ENCODE measurements around the gene CDH20. TPM values are rescaled to one million over a fixed set of nuclear protein-coding genes. Genes with fewer than 3 reads are reported as not detected.

The CDH20 gene
- total RNA-seq, 1 donor from 2014 or later: 0.63 TPM

DNA sequence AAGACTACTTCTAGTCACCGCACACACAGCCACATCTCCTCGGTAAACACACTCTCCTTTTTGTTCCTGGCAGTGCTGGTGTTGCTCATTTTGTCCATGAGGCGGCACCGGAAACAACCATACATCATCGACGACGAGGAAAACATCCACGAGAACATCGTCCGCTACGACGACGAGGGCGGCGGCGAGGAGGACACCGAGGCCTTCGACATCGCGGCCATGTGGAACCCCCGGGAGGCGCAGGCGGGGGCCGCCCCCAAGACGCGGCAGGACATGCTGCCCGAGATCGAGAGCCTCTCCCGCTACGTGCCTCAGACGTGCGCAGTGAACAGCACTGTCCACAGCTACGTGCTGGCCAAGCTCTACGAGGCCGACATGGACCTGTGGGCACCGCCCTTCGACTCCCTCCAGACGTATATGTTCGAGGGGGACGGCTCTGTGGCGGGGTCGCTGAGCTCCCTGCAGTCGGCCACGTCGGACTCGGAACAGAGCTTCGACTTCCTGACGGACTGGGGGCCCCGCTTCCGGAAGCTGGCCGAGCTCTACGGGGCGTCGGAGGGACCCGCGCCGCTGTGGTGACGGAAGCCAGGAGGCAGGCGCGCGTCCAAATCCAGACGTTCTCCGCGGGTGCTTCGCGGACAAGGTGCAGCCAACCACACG lies 221.0 kb downstream of the CDH20 start:
- no peak overlapping the region for H3K27ac Mint-ChIP-seq (ENCODE audit: unreplicated experiment)
- TF ChIP-seq, protein P1, sequence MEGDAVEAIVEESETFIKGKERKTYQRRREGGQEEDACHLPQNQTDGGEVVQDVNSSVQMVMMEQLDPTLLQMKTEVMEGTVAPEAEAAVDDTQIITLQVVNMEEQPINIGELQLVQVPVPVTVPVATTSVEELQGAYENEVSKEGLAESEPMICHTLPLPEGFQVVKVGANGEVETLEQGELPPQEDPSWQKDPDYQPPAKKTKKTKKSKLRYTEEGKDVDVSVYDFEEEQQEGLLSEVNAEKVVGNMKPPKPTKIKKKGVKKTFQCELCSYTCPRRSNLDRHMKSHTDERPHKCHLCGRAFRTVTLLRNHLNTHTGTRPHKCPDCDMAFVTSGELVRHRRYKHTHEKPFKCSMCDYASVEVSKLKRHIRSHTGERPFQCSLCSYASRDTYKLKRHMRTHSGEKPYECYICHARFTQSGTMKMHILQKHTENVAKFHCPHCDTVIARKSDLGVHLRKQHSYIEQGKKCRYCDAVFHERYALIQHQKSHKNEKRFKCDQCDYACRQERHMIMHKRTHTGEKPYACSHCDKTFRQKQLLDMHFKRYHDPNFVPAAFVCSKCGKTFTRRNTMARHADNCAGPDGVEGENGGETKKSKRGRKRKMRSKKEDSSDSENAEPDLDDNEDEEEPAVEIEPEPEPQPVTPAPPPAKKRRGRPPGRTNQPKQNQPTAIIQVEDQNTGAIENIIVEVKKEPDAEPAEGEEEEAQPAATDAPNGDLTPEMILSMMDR (conservative IDR thresholded peaks at IDR 0.05): no peak
- peaks cover 23% of the 10 kb centered on the region for H3K4me1 Mint-ChIP-seq
- H3K36me3 Mint-ChIP-seq (ENCODE audit: low read depth): no peaks in the 10 kb centered on the region
- no peaks in the 10 kb centered on the region for H3K9me3 Mint-ChIP-seq
- no peaks in the 10 kb centered on the region for H3K27me3 Mint-ChIP-seq (ENCODE audit: low read depth)
- DNase-seq (ENCODE audit: low read depth, low spot score): no peak
- H3K4me3 Mint-ChIP-seq: no peak overlapping the region

DNA sequence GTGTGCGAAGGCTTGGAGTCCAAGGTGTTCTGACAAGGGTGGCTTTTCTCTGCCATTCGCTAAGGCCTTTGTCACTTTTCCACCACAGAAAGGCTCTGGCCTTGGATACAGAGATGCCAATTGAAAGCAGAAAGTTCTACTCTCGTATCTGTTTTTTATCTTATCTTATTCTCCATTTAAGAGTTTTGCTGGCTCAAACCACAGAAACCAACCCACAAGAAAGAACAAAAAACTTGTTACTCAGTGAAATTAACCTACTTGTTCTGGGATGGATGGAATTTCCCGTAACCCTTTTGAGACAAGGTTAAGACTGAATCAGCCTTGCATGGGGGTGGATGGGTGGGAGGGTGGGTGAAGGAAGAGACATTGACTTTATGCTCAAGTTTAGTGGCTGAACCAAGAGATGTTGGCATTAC lies 221.7 kb downstream of the CDH20 start:
- Mint-ChIP-seq H3K27ac (ENCODE audit: unreplicated experiment) (no peak overlapping the region), H3K9me3 (no peaks in the 10 kb centered on the region), H3K27me3 (ENCODE audit: low read depth) (no peaks in the 10 kb centered on the region), H3K4me3 (no peak overlapping the region), H3K36me3 (ENCODE audit: low read depth) (no peaks in the 10 kb centered on the region), H3K4me1 (peaks cover 15% of the 10 kb centered on the region)
- TF ChIP-seq, protein P1 (conservative IDR thresholded peaks at IDR 0.05): no peak
- DNase-seq (ENCODE audit: low read depth, low spot score): no peak

DNA sequence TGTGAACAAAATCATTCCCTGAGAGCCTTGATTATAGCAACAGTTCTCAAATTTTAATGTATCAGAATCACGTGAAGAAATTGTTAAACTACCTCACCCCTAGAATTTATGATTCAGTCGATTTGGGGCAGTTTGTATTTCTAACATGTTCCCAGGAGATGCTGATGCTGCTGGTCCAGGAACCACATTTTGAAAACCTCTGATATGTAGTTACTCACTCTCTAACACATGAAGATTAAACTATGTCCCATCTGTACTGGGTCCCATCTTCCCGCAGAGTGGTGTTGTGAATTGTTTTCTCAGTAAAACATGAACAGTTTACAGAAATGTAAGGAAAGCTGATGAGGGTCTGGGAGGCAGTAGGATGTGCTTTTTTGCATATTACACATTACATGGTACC lies 223.1 kb downstream of the CDH20 start:
- TF ChIP-seq, protein P1 (conservative IDR thresholded peaks at IDR 0.05): no peak
- no peak overlapping the region for H3K4me3 Mint-ChIP-seq
- peaks cover 2% of the 10 kb centered on the region for H3K9me3 Mint-ChIP-seq
- peaks cover 14% of the 10 kb centered on the region for H3K4me1 Mint-ChIP-seq
- no peaks in the 10 kb centered on the region for H3K27me3 Mint-ChIP-seq (ENCODE audit: low read depth)
- no peaks in the 10 kb centered on the region for H3K36me3 Mint-ChIP-seq (ENCODE audit: low read depth)
- no peak overlapping the region for H3K27ac Mint-ChIP-seq (ENCODE audit: unreplicated experiment)
- DNase-seq (ENCODE audit: low read depth, low spot score): no peak

DNA sequence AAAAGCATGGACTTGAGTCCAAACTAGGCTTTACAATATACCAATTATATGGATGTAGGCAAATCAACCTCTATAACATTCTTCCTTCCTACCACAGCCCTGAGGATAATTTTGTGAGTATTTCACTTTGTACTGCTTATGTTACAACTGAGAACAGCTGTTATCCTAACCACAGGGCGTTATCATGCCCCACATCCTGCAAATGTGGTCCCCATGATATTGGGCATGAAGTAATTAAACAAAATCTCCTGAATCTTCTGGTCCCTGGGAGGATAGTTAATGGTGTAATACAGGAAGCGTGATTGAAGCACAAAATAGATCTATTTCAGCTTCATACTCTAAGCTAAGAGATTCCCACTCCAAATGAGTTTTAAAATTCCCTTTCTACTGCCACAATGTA lies 223.6 kb downstream of the CDH20 start:
- H3K27ac Mint-ChIP-seq (ENCODE audit: unreplicated experiment): no peak overlapping the region
- DNase-seq (ENCODE audit: low read depth, low spot score): no peak
- H3K27me3 Mint-ChIP-seq (ENCODE audit: low read depth): no peaks in the 10 kb centered on the region
- H3K9me3 Mint-ChIP-seq: peaks cover 2% of the 10 kb centered on the region
- H3K36me3 Mint-ChIP-seq (ENCODE audit: low read depth): no peaks in the 10 kb centered on the region
- TF ChIP-seq, protein P1 (conservative IDR thresholded peaks at IDR 0.05): no peak
- H3K4me3 Mint-ChIP-seq: no peak overlapping the region
- H3K4me1 Mint-ChIP-seq: peaks cover 11% of the 10 kb centered on the region

DNA sequence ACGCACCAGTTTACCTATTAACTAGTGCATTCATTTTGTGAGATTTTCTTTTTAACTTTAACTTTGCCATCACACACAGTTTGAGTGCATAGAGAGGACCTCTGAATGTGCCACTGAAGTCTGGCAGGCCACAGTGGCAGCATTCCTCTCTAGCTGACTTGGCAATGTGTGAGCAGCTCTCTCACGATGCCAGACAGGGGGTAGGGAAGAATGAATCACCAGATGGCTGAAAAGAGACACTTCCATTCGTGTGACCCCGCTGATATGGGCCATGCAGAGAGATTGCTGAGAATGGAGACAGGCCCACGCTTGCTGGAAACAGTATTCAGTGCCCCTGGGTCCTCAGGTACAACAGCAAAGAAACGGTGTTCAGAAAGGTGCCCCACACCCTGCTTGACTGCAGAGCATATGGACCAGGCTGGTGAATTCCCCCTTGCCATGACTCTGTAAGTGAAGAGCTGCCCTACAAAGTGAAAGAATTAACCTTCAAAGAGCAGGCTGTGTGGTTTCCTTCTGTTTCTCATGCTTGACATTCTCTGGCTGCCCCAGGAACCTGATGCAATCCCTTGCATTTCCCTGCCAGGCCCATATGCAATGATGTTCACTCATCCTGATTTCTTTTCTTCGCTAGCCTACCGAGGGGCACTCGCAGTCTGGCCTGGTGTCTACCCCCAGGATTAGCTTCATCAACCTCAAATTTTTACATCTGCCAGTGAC lies 236.1 kb downstream of the CDH20 start:
- Mint-ChIP-seq H3K27ac (ENCODE audit: unreplicated experiment) (no peak overlapping the region), H3K4me3 (no peak overlapping the region), H3K9me3 (peaks cover 15% of the 10 kb centered on the region), H3K36me3 (ENCODE audit: low read depth) (peaks cover 6% of the 10 kb centered on the region), H3K27me3 (ENCODE audit: low read depth) (peaks cover 2% of the 10 kb centered on the region), H3K4me1 (no peaks in the 10 kb centered on the region)
- TF ChIP-seq, protein P1 (conservative IDR thresholded peaks at IDR 0.05): no peak
- no peak for DNase-seq (ENCODE audit: low read depth, low spot score)

Measured in neural crest cell (in vitro differentiated cells).